ENCODE measurements around the gene SMIM5.

SMIM5 gene

DNA sequence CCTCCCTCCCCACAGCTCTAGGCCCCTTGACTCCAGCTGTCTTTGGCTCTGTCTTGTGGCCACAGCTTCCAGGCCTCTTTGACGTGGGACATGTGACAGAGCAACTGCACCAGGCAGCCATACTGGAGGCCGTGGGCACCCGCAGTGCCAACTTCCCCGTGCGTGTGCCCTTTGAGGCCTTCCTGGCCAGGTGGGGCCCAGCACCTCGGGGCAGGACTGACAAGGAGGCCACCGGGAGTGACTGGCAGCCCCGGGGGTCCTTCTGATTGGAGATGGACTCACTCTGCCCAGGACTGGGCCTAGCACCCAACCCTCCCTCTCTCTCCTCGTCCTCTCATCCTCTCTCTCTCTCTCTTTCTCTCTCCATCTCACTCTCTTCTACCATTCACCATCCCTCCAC lies 30.1 kb upstream of the SMIM5 start:
- DNase-seq (ENCODE audit: low read depth, low spot score) = no peak

DNA sequence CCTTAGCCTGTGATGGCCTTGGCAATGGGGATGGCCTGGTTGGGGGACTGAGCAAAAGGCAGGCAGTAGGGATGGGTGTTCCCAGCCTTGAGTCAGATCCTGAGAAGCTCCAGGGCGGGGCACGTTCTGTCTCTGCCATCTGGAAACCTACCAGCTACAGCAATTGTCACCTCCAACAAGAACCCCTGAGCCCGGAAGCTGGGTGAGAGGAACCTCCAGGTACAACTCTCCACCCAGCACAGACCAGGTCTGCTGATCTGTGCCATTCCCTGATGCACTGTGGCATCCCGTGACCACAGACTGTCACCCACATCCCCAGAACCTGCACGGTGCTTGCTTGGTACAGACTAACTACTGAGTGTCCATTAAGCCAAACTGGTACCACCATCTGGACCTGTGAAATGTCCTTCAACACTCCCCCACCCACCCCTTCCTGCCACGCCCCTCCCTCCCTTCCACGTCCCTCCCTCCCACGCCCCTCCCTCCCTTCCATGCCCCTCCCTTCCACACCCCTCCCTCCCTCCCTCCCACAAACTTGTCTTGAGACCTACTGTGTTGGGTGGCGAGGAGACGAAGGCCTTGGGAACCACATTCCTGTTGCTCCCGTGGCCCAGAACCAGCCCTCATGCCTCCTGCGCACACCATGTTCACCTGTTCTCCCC lies 29.1 kb upstream of the SMIM5 start:
- no peak for DNase-seq (ENCODE audit: low read depth, low spot score)

DNA sequence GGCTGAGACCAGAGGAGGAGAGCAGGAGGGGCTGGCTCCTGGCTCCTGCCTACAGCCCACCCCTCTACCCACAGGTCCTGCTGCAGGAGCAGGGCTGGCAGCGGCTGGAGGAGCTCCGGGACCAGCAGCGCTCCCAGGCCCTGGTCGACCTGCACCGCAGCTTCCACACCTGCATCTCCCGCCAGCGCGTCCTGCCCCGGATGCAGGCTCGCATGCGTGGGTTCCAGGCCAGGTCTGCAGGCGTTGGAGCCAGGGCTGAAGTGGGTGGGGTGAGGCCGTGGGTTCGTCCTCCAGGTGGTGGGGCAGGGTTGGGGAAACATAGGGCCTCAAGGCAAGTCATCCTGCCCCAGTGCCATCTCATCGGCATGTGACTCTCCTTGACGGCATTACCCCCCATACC lies 27.4 kb upstream of the SMIM5 start:
- DNase-seq (ENCODE audit: low read depth, low spot score) = no peak

DNA sequence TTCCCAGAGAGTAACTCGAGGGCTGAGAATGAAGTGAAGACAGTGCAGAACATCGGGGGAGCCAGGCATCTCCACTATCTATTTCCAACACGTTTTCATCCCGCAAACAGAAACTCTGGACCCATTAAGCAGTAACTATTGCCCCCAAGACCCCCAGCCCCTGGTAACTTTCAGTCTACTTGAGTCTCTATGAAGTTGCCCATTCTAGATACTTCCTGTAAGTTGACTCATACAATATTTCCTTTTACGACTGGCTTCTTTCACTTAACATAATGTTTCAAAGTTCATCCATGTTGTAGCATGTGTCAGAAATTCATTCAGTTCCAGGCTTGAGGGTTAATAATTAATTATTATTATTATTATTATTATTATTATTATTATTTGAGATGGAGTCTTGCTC lies 26.1 kb upstream of the SMIM5 start:
- DNase-seq (ENCODE audit: low read depth, low spot score) = no peak

DNA sequence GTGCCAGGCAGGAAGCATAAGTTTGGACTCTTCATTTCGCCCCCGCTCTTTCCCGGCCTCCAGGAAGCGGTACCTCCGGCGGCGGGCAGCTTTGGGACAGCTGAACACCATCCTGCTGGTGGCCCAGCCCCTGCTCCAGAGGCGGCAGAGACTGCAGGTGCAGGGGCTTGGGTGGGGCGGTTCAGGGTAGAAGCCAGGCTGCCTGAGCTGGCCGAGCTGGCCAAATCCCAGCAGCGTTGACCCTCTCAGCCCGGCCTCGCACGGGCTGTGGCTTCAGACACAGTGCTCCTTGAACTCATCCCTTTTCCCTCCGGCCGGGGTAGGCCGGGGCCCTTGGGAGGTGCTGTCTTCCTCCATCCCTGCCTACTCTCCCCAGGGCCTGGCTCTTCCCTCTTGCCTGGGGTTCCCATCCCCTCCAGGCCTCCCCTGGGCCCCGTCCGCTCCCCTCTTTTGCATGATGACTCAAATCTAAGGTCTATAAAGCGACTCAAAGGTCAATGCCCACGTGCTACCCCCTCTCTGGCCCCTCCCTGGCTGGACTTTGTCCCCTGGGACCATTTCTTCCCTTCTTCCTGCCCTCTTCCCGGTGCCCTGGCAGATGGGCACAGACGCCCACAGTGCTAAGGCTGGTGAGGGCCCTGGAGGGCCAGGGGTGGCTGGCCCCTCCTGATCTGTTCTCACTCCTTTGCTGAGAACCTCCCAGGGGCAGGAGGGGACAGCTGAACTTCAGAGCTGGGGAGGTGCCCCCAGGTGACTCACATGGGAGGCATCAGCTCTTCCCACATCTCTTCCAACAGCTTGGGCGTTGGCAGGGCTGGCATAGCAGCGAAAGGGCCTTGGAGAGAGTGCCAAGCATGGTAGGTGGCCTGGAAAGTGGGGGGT lies 22.9 kb upstream of the SMIM5 start:
- DNase-seq (ENCODE audit: low read depth, low spot score) = no peak

DNA sequence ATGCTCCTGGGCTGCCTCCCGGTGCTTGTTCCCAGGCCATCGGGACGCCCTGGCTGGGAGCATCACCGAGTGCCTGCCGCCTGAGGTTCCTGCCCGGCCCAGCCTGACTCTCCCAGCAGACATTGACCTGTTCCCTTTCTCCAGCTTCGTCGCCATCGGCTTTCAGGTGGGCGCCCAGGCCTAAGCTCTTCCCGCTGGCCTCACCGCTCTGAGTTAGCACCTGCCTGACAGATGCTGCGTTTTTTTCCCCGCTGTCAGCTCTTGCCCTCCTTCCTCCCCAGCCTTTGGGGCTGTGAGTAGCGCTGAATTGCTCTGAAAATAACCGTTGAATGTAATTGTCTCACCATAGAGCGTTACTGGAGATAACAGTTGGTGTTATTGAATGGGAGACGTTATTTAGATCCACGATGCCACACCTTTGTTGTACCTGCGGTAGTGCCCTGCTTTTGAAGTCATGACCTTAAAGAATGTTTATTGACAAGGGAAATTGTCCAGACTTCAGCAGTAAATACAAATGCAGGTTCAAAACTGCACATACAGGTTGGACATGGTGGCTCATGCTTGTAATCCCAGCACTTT lies 21.3 kb upstream of the SMIM5 start:
- DNase-seq (ENCODE audit: low read depth, low spot score) = no peak

DNA sequence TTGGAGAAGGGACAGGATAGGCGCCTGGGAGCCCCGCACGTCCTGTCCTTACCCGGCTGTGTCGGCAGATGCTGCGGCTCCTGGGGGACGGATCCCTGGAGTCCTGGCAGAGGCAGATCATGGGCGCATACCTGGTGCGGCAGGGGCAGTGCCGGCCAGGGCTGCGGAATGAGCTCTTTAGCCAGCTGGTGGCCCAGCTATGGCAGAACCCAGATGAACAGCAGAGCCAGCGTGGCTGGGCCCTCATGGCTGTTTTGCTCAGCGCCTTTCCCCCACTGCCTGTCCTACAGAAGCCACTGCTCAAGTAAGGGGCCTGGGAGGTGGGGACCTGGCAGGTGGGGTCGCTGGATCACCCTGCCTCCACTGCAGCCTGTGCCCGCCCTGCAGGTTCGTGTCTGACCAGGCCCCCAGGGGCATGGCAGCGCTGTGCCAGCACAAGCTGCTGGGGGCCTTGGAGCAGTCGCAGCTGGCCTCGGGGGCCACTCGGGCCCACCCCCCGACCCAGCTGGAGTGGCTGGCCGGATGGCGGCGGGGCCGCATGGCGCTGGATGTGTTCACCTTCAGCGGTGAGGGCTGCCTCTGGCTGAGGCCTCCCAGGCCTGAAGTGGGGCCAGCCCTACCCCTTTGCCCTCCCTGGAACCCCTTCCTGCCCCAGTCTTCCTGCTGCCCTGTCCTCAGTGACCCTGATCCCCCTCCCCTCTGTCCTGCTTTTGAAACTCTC lies 20.2 kb upstream of the SMIM5 start:
- DNase-seq (ENCODE audit: low read depth, low spot score) = no peak

DNA sequence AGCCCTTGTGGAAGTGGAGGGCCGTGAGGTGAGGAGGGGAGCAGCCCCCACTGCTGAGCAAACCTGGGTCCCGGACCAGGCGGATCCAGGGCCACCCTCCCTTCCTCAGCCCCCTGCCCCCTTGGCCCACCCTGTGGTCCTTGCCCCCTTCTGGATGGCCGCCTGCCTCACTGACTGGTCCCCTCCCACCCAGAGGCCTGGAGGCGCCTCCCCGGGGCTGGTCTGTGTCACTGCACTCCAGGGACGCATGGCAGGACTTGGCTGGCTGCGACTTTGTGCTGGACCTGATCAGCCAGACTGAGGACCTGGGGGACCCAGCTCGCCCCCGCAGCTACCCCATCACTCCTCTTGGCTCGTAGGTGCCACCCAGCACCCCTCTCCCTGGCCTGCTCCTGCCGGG lies 19.2 kb upstream of the SMIM5 start:
- DNase-seq (ENCODE audit: low read depth, low spot score) = no peak

DNA sequence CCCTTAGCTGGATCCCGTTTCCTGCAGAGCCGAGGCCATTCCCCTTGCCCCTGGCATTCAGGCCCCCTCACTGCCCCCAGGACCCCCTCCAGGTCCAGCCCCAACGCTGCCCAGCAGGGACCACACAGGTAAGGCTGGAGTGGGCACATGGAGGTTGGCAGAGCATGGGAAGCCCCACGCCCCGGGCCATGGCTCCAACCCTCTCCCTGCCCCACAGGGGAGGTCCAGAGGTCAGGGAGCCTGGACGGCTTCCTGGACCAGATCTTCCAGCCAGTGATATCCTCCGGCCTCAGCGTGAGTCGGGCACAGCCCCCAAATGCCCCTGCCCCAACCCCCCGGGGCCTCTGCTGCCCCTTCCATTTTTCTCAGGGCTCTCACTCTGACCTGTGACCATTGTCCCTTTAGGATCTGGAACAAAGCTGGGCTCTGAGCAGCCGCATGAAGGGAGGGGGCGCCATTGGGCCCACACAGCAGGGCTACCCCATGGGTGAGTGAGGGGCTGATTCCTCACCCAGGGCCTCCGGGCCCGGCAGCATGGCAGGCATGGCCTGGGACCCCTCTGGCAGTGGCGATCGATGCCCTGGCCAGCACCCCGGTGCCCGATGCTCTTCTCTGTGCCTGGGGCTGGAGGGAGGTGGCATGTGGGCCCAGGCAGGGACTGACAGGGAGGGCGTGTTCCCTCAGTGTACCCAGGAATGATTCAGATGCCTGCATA lies 18.5 kb upstream of the SMIM5 start:
- no peak for DNase-seq (ENCODE audit: low read depth, low spot score)

DNA sequence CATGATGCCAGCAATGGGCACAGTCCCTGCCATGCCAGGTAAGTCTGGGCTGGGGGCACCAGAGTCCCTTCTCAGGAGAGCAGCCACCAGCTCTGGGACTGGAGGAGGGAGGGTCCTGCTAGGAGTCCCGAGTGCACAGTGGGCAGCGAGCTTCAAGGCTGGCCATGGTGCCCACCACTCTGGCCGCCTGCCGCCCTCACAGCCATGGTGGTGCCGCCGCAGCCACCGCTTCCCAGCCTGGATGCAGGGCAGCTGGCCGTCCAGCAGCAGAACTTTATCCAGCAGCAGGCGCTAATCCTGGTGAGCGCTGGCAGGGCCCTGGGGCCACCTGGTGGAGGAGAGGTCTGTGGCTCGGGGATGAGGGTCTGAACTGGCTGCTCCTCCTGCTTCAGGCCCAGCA lies 17.9 kb upstream of the SMIM5 start:
- DNase-seq (ENCODE audit: low read depth, low spot score) = no peak

DNA sequence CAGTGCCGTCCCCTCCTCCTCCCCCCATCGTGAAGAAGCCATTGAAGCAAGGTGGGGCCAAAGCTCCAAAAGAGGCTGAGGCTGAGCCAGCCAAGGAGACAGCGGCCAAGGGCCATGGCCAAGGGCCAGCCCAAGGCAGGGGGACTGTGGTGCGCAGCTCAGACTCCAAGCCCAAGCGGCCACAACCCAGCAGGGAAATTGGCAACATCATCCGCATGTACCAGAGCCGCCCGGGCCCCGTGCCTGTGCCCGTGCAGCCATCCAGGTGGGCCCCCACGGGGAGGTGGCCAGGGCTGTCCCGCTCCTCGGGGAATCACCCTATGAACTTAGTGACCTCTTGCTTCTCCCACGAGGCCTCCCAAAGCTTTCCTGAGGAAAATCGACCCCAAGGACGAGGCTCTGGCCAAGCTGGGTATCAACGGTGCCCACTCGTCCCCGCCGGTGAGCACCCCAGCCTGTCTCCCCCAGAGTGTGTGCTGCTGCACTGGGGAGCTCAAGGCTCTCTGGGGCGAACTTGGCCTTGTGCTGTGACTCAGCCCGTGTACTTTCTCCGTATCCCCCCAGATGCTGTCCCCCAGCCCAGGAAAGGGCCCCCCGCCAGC lies 16.6 kb upstream of the SMIM5 start:
- DNase-seq (ENCODE audit: low read depth, low spot score) = no peak

DNA sequence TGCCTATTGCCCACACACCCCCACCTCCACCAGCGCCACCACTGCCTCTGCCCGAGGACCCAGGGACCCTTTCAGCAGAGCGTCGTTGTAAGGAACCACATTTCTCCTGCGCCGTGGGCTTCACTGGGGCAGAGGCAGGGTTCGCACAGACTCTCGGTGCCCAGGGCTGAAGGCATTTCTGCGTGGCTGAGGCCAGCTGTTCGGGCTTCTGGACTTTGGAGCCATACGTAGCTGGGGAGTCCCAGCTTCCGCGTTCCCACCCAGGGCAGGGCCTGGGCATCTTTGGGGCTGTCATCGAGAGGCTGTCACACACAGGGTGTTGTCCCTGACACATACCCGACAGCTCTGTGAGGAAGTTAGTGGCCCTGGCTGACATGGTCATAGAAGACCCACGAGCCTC lies 16.0 kb upstream of the SMIM5 start:
- no peak for DNase-seq (ENCODE audit: low read depth, low spot score)

DNA sequence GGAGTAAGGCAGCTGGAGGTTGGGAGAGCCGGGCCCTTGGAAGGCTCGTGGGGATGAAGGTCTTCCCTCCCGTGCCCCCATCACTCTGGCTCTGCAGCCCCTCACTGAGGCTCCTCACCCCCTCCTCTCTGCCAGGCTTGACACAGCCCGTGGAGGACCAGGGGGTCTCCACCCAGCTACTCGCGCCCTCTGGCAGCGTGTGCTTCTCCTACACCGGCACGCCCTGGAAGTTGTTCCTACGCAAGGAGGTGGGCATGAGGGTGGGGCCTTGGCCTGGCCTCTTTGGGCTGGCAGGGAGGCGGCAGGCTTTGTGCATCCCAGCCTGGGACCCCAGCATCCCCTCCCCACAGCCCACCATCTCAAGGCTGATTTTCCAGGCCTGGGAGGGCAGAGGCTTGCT lies 15.6 kb upstream of the SMIM5 start:
- DNase-seq (ENCODE audit: low read depth, low spot score) = no peak

DNA sequence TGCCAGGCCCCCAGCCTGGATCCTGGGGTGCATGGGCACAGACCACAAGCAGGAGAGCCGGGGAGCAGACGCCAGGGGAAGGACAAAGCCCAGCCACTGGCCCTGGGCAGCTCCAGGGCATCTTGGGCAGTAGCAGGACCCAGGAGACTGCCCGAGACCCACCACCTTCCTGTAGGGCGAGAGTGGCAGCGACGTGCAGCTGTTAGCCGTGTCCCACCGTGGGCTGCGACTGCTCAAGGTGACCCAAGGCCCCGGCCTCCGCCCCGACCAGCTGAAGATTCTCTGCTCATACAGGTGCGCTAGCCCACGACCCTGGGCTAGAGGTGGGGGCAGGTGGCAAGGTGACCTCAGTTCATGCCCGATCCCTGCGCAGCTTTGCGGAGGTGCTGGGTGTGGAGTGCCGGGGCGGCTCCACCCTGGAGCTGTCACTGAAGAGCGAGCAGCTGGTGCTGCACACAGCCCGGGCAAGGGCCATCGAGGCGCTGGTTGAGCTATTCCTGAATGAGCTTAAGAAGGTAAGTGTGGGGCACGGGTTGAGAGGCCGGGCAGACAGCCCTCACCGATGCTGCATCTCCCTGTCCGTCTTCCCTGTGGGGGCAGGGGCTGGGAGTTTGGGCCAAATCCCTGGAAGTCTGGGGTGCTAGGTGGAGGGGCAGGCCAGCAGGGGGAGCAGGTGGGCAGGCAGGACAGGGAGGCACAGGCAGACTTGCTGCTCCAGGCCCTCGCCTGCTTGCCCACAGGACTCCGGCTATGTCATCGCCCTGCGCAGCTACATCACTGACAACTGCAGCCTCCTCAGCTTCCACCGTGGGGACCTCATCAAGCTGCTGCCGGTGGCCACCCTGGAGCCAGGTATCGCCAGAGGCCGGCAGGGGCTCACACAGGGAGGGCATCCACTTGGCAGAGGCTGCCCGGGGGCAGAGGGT lies 13.5 kb upstream of the SMIM5 start:
- DNase-seq (ENCODE audit: low read depth, low spot score) = peak; percentile 73

DNA sequence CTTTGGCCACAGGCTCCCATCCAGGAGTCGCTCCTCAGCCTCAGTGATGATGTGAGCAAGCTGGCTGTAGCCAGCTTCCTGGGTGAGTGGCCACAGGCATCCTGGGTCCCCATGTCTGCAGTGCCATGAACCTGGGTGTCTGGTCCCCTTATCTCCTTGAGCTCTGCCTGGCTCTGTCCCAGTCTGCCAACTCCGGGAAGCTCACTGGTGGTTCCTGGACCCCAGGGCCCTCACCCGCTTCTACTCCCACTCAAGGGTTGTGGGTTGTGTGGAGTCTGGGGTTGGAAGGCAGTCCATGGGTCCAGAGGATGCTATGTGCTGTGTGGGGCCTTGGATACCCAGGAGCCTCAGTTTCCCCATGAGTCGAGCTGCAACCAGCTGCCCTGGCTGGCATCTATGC lies 11.7 kb upstream of the SMIM5 start:
- DNase-seq (ENCODE audit: low read depth, low spot score) = no peak

DNA sequence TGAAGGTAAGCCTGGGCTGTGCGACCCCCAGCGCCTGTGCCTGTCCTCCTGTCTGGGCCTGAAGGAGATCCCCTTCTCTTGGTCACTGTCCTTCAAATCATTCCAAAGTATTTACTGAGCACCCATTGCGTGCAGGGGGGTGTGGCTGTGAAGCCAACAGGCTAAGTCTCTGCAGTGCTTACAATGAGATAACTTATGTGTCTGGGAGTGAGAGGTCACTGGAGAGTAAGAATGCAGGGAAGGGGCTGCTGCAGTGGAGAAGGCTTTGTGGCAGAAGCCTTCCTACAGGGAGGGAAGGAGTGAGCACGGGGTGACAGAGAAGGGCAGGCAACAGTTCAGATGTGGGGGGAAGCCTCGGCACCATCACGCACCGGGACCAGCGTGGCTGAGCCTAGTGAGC lies 11.2 kb upstream of the SMIM5 start:
- no peak for DNase-seq (ENCODE audit: low read depth, low spot score)

DNA sequence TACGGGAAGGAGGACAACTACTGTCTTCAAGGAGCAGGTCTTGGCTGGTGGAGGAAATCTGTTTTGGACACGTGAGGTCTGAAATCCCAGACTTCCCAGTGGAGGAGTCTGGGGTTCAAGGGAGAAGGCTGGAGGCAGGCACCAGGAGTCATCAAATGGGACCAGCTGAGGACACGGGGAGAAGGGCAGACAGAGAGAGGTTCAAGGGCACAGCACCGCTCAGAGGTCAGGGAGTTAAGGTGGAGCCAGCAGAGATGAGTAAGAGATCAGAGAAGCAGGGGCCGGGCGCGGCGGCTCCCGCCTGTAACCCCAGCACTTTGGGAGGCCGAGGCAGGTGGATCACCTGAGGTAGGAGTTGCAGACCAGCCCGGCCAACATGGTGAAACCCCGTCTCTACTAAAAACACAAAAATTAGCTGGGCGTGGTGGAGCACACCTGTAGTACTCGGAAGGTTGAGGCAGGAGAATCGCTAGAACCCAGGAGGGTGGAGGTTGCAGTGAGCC lies 10.4 kb upstream of the SMIM5 start:
- no peak for DNase-seq (ENCODE audit: low read depth, low spot score)

DNA sequence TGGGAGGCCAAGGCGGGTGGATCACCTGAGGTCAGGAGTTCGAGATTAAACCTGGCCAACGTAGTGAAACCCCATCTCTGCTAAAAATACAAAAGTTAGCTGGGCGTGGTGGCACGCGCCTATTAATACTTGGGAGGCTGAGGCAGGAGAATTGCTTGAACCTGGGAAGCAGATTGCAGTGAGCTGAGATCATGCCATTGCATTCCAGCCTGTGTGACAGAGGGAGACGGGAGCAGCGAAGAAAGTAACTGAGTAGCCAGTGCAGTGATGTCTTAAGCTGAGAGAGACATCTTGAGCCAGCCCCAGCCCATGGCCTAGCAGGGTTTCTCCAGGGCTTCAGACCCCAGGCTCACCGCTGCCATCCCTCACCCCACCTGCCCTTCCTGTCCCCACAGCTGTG lies 9.8 kb upstream of the SMIM5 start:
- DNase-seq (ENCODE audit: low read depth, low spot score) = peak; percentile 36

DNA sequence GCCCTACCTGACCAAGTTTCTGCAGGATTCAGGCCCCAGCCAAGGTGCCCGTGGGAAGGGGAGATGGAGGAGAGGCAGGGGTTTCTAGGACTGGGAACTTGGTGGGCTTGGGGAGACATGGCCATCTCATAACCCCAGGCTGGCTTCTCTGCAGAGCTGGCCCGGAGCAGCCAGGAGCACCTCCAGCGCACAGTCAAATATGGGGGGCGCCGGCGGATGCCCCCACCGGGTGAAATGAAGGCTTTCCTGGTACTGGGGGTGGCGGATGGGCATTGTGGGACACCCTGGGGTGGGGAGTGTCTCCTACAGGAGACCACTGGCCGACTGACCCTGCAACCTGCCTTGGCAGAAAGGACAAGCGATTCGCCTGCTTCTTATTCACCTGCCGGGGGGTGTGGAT lies 9.2 kb upstream of the SMIM5 start:
- DNase-seq (ENCODE audit: low read depth, low spot score) = no peak
